ENCODE data around the gene GABRG3. TPM values are rescaled to one million over a fixed set of nuclear protein-coding genes. Genes with fewer than 3 reads are reported as not detected.

GABRG3 gene
- polyA plus RNA-seq, 1 experiment, result not detected

GRCh38 chr15:27499191-27499590, 528.2 kb downstream of the GABRG3 start:
- Histone ChIP-seq H3K27ac (ENCODE audit: low read depth, low read length) (no peak overlapping the region), H3K9me3 (ENCODE audit: control insufficient read depth, insufficient read depth, low read length) (peaks cover 7% of the 10 kb centered on the region), H3K4me3 (ENCODE audit: low read depth, low read length) (no peak overlapping the region), H3K27me3 (ENCODE audit: control insufficient read depth, insufficient read depth, low read length) (no peaks in the 10 kb centered on the region)
- CTCF ChIA-PET, result no interaction called here
- TF ChIP-seq CTCF (IDR thresholded peaks at IDR 0.05; ENCODE audit: low read depth, low read length), result no peak
- POLR2A ChIA-PET, result no interaction called here
- DNase-seq (ENCODE audit: low read depth, low spot score), result no peak

GRCh38 chr15:27499719-27500118, 528.7 kb downstream of the GABRG3 start:
- CTCF ChIA-PET, result no interaction called here
- no peak for TF ChIP-seq CTCF (IDR thresholded peaks at IDR 0.05; ENCODE audit: low read depth, low read length)
- Histone ChIP-seq H3K9me3 (ENCODE audit: control insufficient read depth, insufficient read depth, low read length) (peaks cover 7% of the 10 kb centered on the region), H3K4me3 (ENCODE audit: low read depth, low read length) (no peak overlapping the region), H3K27ac (ENCODE audit: low read depth, low read length) (no peak overlapping the region), H3K27me3 (ENCODE audit: control insufficient read depth, insufficient read depth, low read length) (no peaks in the 10 kb centered on the region)
- POLR2A ChIA-PET, result no interaction called here
- no peak for DNase-seq (ENCODE audit: low read depth, low spot score)

GRCh38 chr15:27500206-27500605, 529.2 kb downstream of the GABRG3 start:
- DNase-seq (ENCODE audit: low read depth, low spot score), result no peak
- CTCF ChIA-PET, result no interaction called here
- Histone ChIP-seq H3K4me3 (ENCODE audit: low read depth, low read length) (no peak overlapping the region), H3K9me3 (ENCODE audit: control insufficient read depth, insufficient read depth, low read length) (peaks cover 7% of the 10 kb centered on the region), H3K27ac (ENCODE audit: low read depth, low read length) (no peak overlapping the region), H3K27me3 (ENCODE audit: control insufficient read depth, insufficient read depth, low read length) (no peaks in the 10 kb centered on the region)
- POLR2A ChIA-PET, result no interaction called here
- no peak for TF ChIP-seq CTCF (IDR thresholded peaks at IDR 0.05; ENCODE audit: low read depth, low read length)

GRCh38 chr15:27506752-27507151, 535.8 kb downstream of the GABRG3 start:
- no peaks in the 10 kb centered on the region for H3K27me3 ChIP-seq (ENCODE audit: control insufficient read depth, insufficient read depth, low read length)
- no peak for DNase-seq (ENCODE audit: low read depth, low spot score)
- no peak overlapping the region for H3K27ac ChIP-seq (ENCODE audit: low read depth, low read length)
- no peak overlapping the region for H3K4me3 ChIP-seq (ENCODE audit: low read depth, low read length)
- peaks cover 4% of the 10 kb centered on the region for H3K9me3 ChIP-seq (ENCODE audit: control insufficient read depth, insufficient read depth, low read length)
- TF ChIP-seq CTCF (IDR thresholded peaks at IDR 0.05; ENCODE audit: low read depth, low read length), result no peak
- ChIA-PET POLR2A (no interaction called here), CTCF (no interaction called here)

- ChIA-PET POLR2A (no interaction called here), CTCF (no interaction called here)
- Histone ChIP-seq H3K4me3 (ENCODE audit: low read depth, low read length) (no peak overlapping the region), H3K27ac (ENCODE audit: low read depth, low read length) (no peak overlapping the region), H3K9me3 (ENCODE audit: control insufficient read depth, insufficient read depth, low read length) (peaks cover 4% of the 10 kb centered on the region), H3K27me3 (ENCODE audit: control insufficient read depth, insufficient read depth, low read length) (no peaks in the 10 kb centered on the region)
- no peak for DNase-seq (ENCODE audit: low read depth, low spot score)
- no peak for TF ChIP-seq CTCF (IDR thresholded peaks at IDR 0.05; ENCODE audit: low read depth, low read length)
Observed at GRCh38 chr15:27509014-27509413, 538.0 kb downstream of the GABRG3 start.

Measured in AG04450 (cell line).